Endometrium (tissue), 2 donors: Measurements from ENCODE around the gene SLC39A13.

Experiments
- FAIRE-seq: peaks from 2 replicates; lab custom pipeline; 2012; peaks lifted over from hg19 to GRCh38; lab: Jason Lieb, UNC
- donor health status: control.
- donor health status: control.

SLC39A13 gene

DNA sequence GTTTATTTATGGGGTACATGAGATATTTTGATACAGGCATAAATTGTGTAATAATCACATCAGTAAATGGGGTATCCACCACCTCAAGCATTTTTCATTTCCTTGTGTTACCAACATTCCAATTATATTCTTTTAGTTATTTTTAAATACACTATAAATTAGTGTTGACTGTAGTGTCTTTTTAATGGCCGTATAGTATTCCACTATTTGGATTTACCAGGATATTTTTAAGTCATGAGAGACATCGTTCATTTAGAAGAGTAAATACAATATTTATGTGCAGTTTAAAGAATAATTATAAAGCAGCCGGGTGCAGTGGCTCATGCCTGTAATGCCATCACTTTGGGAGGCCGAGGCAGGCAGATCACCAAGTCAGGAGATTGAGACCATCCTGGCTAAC lies 23.9 kb upstream of the SLC39A13 start:
- FAIRE-seq, result no peak

DNA sequence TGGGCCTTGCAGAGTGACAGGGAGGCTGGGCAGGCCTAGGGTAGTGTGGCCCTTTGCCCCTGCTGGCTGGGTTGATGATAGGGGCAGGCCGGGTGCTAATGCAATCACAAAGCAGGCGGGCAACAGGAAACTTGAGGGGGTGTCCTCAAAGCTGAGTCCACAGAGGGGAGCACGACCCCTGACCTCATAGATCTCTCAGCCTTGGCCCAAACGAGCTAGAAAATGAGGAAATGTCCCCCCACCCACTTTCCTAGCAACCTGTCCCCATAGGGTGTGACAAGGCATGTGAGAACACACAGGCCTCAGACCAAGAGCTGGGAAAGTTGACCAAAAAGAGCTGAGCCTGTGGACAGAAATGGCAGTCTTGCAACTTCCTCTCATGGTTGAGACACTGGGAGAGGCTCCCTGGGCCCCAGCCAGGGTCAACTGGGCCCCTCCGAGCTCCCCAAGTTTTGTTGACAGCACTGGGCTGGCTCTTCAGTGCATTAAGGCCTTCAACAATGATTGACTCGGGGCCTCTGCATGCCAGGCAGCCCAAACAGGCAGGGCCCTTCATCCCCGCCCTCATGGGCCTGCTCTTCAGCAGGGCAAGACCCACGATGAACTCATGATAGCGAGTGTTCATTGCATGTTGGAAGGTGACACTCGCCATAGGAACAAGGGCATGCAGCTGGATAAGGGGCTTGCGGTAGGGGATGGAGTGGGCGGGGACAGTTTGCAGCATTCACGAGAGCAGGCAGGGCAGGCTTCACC lies 20.3 kb upstream of the SLC39A13 start:
- no peak for FAIRE-seq

DNA sequence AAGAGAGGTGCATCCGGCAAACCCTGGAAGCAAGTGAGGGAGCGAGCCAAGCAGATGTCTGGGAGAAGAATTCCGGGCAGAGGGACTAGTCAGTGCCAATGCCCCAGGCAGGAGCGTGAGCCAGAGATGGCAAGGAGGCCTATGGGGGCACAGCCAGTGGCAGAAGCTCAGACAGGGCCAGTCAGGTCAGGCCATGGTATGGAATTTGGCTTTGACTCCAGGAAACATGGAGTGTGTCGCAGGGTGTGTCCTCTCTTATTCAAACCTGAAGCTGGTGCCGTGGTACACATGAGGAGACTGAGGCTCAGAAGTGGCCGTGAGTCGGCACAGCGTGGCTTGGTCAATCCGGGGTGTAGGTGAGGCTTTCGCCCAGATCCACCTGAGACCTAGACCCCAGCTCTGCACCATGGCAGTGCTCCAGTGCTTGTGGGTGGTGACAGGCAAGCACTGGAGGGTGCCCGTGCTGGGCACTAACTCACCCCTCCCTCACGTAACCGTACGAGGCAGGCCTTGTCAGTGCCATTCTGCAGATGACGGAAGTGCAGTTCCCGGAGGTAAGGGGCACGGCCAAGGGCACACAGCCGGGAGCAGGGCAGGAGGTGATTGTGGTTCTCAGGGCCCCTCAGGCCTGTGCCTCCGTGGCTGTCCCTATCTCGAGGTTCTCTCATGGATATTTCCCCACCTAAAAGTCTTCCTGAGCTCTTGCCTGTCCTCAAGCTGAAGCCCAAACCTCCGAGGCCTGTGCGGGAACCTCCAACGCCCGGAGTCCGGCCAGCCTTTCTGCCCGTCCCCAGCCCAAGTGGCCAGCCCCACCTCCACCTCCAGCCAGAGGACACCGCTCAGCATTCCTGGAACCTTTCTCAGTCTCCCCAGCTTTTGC lies 19.5 kb upstream of the SLC39A13 start:
- FAIRE-seq, result no peak

DNA sequence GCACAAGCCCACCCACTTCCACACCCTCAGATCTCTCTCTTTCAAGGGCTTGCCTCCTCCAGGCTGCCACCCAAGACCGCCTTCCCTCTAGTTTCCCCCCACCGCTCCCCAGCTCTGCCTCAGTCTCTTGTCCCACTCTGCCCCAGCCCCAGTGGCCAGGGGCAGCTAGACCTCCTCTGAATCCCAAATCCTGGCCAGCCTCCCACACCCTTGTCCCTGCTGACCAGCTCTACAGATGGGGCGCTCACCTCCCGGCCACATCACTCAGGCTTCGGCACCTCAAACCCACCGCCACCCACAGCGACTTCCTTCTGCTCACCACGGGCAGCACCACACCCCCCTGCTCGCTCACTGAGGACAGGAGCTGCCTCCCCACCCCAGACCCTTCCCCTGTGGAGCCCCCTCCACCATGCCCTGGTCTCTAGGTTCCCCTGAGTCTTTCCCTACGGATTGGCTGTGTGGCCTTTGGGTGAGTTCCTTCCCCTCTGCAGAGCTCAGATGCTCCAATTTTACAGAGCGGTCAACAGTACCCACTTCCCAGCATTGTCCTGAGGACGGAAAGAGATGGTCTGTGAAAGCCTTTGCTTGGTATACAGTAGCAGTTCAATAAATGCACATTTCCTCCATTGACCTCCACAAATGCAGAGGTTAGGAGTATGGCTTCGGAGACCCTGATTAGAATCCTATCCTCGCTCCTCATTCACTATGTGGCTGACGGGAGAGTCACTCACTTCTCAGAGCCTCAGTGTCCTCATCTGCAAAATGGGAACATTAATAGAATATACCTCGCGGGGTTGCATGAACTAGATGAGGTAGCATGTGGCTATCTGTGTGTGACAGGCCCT lies 18.6 kb upstream of the SLC39A13 start:
- FAIRE-seq, result no peak

DNA sequence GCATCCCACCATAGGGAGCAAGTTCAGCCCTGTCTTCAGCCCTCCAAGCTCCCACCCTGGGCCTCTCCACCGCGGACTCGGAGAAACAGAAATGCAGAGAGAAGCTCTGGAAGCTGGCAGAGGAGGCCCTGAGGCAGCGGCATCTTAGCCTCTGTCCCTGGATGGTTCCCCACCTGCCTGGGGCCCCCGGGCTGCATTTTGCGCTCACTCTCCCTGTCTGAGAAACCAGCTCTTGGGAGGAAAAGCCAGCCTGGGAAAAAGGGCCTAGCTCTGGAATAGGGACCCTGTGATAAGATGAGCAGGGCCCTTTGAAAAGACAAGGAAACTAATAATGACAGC lies 18.0 kb upstream of the SLC39A13 start:
- no peak for FAIRE-seq

DNA sequence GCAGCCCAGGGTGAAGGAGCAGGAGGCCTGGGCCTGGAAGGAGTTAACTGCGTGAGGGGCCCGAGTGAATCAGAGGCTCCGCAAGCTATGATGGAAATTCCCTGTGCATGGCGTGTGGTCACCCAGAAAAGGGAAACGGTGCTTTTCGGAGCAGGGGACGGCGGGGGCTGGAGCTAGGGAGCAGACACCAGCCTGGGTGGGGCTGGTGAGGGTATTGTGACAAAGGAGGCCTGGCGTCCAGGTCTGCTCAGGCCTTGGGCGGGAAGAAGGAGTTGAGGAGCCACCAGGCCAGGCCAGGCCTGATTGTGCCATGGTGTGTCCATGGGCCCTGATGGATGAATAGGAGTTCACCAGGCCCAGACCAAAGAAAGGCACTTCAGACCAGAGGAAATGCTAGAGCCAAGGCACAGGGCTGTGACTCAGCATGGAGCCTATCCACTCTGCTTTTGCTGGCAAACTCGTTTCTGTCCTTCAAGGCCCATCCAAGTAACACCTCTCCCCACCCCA lies 17.3 kb upstream of the SLC39A13 start:
- no peak for FAIRE-seq

DNA sequence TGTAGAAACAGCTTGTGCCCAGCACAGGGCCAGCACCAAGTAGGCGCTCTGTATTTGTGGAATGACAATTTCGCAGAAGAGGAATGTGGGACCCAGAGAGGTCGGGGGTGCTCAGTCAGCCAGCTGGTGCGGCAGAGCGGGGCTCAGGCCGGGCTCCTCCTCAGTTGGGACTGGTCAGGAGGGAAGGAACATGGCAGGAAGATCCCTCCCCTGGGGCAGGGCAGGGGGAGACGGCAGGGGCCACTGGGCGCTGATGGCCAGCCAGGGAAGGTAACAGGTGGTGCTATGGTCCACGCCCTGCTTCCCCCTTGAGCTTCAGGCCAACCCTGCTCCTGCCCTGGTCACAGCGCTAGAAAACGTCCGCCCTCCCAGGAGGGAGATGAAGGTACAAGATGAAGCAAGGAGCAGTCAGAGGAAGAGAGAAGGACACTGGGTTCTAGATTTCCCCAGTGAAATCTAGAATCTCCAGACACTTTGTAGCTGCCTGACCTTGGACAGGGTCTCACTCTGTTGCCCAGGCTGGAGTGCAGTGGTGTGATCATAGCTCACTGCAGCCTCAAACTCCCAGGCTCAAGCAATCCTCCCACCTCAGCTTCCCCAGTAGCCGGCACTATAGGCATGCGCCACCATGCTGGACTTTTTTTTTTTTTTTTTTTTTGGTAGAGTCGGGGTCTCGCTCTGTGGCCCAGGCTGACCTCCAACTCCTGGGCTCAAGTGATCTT lies 16.5 kb upstream of the SLC39A13 start:
- no peak for FAIRE-seq

DNA sequence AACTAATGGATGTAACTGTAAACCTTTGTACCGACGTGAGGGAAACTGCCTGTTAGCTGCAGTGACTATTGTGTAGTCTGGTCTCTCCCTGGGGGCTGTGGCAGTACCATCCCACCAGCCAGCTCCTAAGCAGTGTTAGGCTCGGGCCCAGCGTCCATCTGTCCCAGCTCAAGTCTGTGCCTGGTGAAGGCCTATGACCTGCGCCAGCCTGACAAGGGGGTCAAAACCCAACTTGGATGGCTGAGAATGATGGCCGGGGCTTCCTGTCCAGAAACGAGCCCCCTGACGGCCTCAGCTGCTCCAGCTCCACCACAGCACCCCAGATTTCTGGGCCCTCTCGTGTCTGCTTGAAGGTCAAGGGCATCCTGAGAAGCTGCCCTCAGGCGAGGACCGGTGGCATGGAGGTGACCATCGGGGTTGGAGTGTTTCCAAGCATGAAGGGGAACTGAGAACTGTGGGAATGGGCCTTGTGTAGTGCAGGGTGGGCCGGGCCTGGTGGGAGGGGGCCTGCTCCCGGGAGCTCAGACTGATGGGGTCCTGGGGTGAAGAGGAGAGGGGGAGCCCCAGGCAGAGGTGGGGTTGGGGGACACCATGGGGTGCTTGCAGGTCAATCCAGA lies 15.7 kb upstream of the SLC39A13 start:
- FAIRE-seq, result no peak

DNA sequence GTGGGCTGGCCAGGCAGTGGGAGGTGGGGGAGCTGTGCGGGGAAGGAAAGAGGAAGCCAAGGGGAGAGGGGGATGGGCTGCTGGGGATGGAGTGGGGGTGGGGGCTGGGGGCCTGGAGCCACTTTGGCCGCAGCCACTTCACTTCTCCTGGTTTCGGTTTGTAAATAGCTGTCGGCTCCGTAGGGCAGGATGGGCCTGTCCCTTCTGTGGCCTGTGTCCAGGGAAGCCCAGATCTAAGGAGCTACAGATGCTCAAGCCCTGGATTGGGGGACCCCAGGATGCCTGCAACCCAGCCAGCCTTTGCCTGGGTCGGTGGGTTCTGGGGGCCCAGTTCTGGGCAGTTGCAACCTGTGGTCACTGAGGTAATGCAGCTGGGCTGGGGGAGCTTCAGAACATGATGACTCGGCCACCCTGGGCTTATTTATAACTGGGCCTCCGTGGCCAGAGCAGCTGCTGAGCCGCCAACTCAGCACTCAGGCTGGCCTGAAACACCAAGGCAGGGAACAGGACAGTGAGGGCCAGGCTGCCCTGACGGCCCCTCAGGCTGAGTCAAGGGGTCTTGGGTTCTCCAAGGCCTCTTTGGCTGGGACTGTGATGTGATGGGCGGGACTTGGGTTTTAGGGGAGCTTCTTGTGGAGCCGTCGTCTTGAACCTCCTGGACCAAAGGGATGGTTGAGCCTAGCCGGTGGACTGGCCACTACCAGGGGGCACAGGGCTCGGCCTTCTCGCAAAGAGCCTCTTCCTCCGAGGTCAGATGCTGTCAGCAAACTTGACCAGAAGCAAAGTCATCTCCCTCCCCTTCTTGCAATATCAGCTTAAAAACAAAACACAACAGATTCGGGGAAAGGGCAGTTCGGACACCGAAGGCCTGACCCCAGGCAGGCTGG lies 15.0 kb upstream of the SLC39A13 start:
- no peak for FAIRE-seq

DNA sequence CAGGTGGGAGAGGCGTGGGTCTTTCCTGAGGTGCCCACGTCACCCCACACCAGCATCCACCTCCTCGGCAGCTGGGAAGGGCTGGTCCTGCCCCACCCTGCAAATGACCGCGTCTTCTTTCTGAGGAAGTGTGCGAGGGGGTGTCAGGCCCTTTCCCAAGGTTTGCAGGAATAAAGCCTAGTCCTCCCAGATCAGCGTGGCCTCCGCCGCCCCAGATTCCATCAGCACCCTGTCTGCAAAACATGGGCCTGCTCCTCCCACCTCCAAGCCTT lies 14.4 kb upstream of the SLC39A13 start:
- FAIRE-seq, result no peak

DNA sequence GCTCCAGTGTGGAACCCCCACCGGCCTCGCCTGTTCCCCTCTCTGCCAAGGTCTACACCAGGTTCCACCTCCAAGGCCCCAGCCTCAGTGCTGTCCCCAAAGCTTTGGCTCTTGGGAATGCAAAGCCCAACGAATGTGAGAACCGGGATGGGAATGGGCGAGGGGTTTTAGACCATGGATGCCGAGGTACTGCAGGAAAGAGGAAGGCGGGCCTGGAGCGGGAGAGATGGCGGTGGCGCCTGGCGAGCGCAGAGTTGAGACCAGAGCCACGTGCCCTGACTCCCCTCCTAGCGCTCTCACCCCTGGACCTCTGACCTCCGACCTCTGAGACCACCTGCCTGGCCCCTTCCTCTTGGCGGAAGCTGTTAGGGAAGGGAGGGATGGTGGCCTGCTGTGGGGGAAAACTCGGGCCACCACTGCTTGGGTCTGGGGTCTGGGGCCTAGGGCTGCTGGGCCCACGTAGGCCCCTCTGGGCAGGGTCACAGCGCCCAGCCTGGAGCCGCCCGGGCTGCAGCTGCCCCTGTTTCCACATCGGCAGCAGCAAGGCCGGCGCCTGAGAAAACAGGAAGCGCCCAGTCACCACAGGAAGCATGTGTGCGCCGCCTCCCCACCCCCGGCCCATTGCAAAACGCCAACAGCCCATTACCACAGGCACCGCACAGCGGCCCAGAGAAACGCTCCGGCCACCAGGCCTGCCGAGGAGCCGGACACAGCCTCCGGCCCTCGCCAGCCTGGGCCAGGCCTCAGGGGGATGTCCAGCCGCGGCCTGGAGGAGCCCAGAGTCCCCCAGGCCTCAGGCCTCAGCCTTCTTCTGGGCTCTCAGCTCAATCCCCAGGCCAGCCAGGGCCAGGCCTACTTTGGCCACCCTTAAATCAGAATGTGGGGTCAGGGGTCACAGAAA lies 13.8 kb upstream of the SLC39A13 start:
- no peak for FAIRE-seq

DNA sequence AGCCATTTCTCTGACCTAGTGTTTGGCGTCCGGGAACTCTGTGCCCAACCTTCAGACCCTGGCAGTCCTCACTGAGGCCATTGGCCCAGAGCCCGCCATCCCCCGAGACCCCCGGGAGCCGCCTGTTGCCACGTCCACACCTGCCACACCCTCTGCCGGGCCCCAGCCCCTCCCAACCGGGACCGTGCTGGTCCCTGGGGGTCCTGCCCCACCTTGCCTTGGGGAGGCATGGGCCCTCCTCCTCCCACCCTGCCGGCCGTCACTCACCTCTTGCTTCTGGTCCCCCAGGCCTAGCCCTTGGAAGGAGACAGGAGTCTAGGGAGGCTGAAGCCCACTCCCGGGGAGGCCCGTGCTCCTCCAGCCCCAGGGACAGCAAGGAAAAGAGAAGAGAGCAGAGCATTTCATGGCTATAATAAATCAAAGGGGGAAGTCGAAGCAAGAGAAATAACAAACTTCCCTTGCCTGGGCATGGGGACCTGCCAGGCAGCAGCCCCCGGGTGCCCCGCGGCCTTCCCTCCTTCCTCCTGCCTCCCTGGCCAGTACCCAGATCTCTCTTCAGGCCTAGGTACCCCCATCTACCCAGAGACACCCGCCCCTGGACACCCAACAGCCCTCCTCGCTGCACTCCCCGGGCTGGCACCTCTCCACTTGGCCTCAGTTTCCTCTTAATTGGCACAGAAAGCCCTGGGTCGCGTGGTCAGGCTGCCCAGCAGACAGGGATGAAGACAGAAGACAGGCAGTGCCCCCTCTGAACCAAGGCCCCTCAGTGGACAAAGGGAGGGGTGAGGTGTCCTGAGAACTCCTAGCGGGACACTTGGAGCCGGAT lies 13.0 kb upstream of the SLC39A13 start:
- FAIRE-seq, result no peak

DNA sequence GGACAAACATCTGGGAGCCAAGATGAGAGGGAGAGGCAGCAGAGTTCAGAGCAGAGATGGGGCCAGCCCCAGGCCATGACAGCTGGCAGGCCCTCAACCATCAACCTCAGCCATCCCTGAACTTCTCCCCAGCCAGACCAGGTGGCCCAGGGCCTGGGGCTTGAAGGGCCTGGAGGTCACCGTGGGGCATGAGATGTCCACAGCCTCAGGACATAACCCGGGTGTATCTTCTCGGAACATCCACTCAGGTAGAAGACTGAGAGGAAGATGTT lies 12.4 kb upstream of the SLC39A13 start:
- FAIRE-seq, result no peak

DNA sequence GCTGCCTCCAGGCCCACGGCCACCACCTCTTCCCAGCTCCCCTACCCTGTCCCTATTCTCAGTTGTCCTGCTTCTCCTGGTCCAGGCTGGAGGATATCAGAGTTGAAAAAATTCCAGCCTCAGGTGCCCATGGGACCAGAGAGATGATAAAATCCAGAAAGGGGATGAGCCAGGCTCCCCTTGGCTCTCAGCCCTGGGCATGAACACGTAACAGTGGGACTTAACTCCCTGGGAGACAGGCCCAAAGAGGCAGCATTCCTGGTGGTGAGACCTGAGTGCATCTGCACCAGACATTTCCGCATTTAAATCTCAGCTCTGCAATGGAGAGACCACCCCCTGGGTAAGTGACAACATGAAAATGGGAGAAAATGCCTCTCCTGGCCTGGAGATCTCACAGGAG lies 10.4 kb upstream of the SLC39A13 start:
- FAIRE-seq, result no peak

DNA sequence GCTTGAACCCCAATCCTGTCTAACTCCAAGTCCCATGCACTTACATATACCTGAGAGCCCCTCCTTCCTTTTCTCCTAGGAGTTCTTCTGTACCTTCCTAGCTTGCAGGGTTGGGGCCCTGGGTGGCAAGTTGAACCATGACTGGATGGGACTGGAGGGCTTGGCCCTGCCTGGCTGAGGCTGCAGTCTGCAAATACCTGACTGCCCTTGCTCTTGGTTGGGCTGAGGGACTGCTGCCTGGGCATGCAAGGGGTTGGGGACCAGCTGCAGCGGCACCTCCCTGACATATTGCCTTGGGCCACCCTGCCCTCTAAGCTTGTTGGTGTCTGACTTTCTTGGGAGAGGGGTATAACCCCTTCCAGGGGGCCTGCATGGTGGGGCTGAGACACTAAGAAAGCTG lies 9.8 kb upstream of the SLC39A13 start:
- no peak for FAIRE-seq

DNA sequence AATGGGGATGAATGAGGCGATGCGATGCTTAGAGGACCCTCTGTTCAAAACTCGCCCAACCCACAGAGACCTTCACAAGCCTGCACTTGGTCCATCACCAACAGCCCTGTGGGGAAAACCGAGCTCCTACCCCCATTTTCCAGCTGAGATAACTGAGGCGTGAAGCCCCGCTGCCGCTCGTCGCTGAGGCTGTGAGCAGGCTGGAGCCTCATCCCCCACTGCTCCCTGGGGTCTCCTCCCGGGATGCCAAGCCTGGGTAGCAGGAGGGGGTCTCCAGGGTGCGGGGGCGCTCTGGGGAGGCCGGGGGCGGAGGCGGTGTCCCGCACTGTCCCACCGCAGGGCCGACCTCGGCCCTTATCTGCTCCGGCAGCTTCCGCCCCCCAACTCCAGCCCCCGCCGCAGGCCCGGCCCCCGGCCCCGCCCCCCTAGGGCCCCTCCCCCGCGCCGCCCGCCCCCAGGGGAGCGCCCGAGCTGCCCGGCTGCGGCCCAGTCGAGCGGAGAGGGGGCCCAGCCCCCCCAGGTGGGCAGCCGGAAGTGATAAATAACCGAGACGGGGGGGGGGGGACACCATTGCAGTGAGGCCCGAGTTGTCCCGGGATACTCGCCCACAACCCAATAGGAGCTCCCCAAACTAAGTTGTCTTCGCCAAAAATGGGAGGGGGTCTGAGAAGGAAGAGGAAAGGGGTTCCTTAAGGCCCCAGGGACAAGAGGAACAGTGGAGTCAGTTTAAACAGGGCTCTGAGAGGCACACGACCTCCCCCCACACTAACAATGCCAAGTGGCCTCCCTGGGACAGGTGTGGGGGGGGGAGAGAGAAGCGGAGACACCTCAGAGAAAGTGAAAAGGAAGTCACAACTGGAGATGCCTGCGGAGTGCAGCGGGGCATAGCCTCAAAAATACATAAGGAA lies 8.3 kb upstream of the SLC39A13 start:
- no peak for FAIRE-seq

DNA sequence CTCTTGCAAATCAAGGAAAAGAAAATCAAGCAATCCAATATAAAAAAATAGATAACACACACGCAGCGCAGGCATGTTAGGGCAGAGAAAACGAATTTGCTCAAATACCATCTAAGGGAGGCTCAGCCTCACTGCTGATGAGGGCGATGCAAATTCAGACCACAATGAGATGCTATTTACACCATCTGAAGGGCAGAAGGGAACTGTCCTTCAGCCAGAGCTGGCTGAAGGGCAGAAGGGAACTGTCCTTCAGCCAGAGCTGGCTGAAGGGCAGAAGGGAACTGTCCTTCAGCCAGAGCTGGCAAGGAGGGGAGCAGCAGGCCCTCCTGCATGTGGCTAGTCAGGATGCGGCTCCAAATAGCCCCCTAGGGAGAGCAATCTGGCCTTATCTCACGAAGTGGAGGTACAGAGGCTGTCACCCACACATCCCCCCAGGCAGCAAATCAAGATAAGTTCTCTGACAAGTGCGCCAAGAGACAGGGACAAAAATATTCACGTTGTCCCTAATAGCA lies 7.6 kb upstream of the SLC39A13 start:
- FAIRE-seq, result no peak

DNA sequence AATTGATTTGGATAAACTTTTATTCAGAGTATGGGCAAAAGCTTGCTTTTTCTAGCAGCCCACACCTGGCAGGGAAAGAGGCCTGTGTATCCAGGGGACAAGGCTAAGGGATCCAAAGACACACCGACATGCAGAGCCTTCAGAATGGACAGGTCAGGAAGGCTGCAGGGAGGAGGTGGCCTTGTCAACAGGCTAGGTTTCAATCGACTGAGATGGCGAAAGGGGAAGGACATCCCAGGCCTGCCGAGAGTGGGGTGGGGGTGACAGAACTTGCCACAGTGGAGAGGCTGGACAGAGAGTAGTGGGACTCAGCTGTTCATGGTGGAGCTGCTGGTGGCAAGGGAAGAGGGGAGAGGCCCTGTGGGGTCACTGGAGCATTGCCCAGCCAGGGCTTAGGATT lies 5.3 kb upstream of the SLC39A13 start:
- no peak for FAIRE-seq
